DOHH2 (cell line): ENCODE results near the gene EPN2.

Experiments used
- H3F3A ChIP-seq: fragments of 200-600 bp; sonication (generic), shearing (Covaris generic); 2 replicates; pipeline ENCODE4 v1.6.0; 2016; ENCODE audit warnings: antibody characterized with exemption, mild to moderate bottlenecking; ENCODE audit not compliant: control insufficient read depth, insufficient read depth
- H3K27ac ChIP-seq: fragments of 200-600 bp; sonication (generic); 2 replicates; pipeline ENCODE4 v1.5.1; 2014; ENCODE audit warnings: low read depth, mild to moderate bottlenecking, low read length, moderate library complexity
- H3K27me3 ChIP-seq: fragments of 200-600 bp; sonication (generic); 2 replicates; pipeline ENCODE4 v1.6.1; 2014; ENCODE audit warnings: mild to moderate bottlenecking, low read length, mixed read lengths; ENCODE audit not compliant: control insufficient read depth
- H3K36me3 ChIP-seq: fragments of 200-600 bp; sonication (generic); 2 replicates; pipeline ENCODE4 v1.6.1; 2014; ENCODE audit warnings: mild to moderate bottlenecking, low read length, moderate library complexity, mixed read lengths; ENCODE audit not compliant: control insufficient read depth
- H3K4me1 ChIP-seq: fragments of 200-600 bp; sonication (generic); 2 replicates; pipeline ENCODE4 v1.6.1; 2014; ENCODE audit warnings: mild to moderate bottlenecking, low read length, mixed read lengths; ENCODE audit not compliant: control insufficient read depth
- H3K4me2 ChIP-seq: fragments of 200-600 bp; sonication (generic); 2 replicates; pipeline ENCODE4 v1.6.0; 2014; ENCODE audit warnings: mild to moderate bottlenecking, low read length, moderate library complexity
- H3K4me3 ChIP-seq: fragments of 200-600 bp; sonication (generic); 2 replicates; pipeline ENCODE4 v1.5.1; 2014; ENCODE audit warnings: mild to moderate bottlenecking, low read length, mixed read lengths
- H3K79me2 ChIP-seq: fragments of 200-600 bp; sonication (generic); 2 replicates; pipeline ENCODE4 v1.6.1; 2014; ENCODE audit warnings: mild to moderate bottlenecking, low read length, mixed read lengths; ENCODE audit not compliant: control insufficient read depth
- H3K9me2 ChIP-seq: fragments of 200-600 bp; sonication (generic); replicated peaks from 2 replicates; pipeline ENCODE4 v1.6.1; 2014; ENCODE audit warnings: mild to moderate bottlenecking, low read length, mixed read lengths; ENCODE audit not compliant: control insufficient read depth
- H3K9me3 ChIP-seq: fragments of 200-600 bp; sonication (generic); 2 replicates; pipeline ENCODE4 v1.6.1; 2014; ENCODE audit warnings: antibody characterized with exemption, low read length, mixed read lengths; ENCODE audit not compliant: control insufficient read depth, insufficient read depth
- H4K20me1 ChIP-seq: fragments of 200-600 bp; sonication (generic); 2 replicates; pipeline ENCODE4 v1.6.0; 2014; ENCODE audit warnings: low read depth, mild to moderate bottlenecking, antibody characterized with exemption, low read length, moderate library complexity; ENCODE audit not compliant: control insufficient read depth, insufficient read depth
- EZH2phosphoT487 ChIP-seq: fragments of 200-600 bp; sonication (generic); IDR thresholded peaks from 2 replicates; pipeline ENCODE4 v1.6.1; 2017; ENCODE audit warnings: borderline replicate concordance, mild to moderate bottlenecking, antibody characterized with exemption, low read length, moderate library complexity, mixed read lengths
- TF ChIP-seq, protein P1 (sequence below): fragments of 200-600 bp; sonication (generic); IDR thresholded peaks from one replicate; pipeline ENCODE4 v1.5.1; 2014; ENCODE audit warnings: antibody characterized with exemption, mild to moderate bottlenecking, low read depth, low read length; ENCODE audit not compliant: poor library complexity, severe bottlenecking

Gene EPN2

DNA sequence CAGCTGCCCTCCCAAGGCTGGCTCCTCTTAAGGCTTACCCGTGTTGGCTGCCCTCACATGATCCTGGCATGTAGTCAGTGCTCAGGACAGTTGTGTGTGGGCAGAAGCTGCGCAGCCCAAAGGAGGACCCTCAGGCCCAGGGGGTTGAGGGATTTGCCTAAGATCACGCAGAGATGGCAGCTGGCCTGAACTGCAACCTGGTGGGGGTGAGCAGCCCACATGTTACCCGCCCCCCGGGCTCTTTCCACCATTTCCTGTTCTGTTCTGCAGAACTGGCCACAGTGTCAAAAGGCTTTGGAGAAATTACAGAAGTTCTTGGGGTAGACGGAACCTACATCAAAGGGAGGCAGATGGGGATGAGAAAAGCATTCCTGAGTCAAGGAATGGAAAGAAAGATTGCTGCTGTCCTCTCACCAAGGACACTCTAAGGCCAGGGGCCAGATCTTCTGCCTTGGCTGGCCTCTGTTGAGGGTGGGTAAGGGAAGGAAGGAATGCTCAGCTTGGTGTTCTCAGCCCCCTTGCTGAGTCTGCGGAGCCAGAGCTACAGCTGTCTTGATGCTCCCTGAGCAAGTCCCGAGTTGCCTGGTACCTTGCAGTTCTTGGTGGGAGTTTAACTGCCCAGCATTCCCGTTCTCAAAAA, 53.0 kb downstream of the EPN2 start:
- H4K20me1 ChIP-seq: peaks cover 8% of the 10 kb centered on the region

DNA sequence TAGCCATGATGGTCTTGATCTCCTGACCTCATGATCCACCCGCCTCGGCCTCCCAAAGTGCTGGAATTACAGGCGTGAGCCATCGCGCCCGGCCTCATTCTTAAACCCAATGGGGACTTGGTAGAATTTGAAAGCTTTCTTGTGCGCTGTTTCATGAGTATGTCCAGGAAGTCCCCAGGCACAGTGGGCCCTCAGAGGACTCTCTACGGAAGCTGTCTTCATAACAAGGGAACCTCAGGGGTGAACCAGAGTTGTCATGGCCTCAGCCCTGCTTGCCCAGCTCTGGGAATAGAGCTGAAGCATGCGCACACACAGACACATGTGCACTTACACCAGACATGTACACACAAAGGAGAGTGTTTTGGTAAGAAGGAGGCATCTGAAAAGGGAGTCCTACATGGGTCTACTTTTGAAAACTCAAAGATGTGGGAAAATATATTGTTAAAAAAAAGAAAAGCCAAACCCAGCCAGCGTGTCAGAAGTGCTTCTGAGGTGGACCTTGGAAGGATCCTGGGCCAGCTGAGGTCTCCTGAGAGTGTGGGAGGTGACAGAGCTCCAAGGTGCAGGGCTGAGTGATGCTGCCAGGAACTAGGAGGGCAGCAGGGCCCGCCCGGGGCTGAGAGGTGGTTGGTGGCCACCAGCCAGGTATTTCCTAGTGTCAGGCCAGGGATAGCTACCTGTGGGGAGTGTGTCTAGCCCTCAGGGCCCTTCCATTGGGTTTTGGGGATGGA, 54.6 kb downstream of the EPN2 start:
- no peaks in the 10 kb centered on the region for H3F3A ChIP-seq
- no peak overlapping the region for H3K27ac ChIP-seq
- no peaks in the 10 kb centered on the region for H3K4me1 ChIP-seq
- no peaks in the 10 kb centered on the region for H3K9me3 ChIP-seq
- no peaks in the 10 kb centered on the region for H3K9me2 ChIP-seq
- H3K27me3 ChIP-seq: peaks cover 58% of the 10 kb centered on the region
- no peak overlapping the region for H3K4me3 ChIP-seq
- H3K79me2 ChIP-seq: no peaks in the 10 kb centered on the region
- H4K20me1 ChIP-seq: peaks cover 8% of the 10 kb centered on the region
- H3K4me2 ChIP-seq: no peak overlapping the region
- TF ChIP-seq, protein P1, sequence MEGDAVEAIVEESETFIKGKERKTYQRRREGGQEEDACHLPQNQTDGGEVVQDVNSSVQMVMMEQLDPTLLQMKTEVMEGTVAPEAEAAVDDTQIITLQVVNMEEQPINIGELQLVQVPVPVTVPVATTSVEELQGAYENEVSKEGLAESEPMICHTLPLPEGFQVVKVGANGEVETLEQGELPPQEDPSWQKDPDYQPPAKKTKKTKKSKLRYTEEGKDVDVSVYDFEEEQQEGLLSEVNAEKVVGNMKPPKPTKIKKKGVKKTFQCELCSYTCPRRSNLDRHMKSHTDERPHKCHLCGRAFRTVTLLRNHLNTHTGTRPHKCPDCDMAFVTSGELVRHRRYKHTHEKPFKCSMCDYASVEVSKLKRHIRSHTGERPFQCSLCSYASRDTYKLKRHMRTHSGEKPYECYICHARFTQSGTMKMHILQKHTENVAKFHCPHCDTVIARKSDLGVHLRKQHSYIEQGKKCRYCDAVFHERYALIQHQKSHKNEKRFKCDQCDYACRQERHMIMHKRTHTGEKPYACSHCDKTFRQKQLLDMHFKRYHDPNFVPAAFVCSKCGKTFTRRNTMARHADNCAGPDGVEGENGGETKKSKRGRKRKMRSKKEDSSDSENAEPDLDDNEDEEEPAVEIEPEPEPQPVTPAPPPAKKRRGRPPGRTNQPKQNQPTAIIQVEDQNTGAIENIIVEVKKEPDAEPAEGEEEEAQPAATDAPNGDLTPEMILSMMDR: no peak
- TF ChIP-seq EZH2phosphoT487: no peak
- no peaks in the 10 kb centered on the region for H3K36me3 ChIP-seq

More for the DNA sequence above, 53.0 kb downstream of the EPN2 start:
- Histone ChIP-seq H3K4me2 (no peak overlapping the region), H3K79me2 (no peaks in the 10 kb centered on the region), H3K27ac (no peak overlapping the region), H3K9me3 (no peaks in the 10 kb centered on the region), H3K4me3 (no peak overlapping the region), H3K36me3 (no peaks in the 10 kb centered on the region), H3K9me2 (no peaks in the 10 kb centered on the region), H3K4me1 (no peaks in the 10 kb centered on the region), H3F3A (peaks cover under 1% of the 10 kb centered on the region; the same call in 1 of the 2 replicates), H3K27me3 (peaks cover 65% of the 10 kb centered on the region)
- TF ChIP-seq, protein P1: no peak

DNA sequence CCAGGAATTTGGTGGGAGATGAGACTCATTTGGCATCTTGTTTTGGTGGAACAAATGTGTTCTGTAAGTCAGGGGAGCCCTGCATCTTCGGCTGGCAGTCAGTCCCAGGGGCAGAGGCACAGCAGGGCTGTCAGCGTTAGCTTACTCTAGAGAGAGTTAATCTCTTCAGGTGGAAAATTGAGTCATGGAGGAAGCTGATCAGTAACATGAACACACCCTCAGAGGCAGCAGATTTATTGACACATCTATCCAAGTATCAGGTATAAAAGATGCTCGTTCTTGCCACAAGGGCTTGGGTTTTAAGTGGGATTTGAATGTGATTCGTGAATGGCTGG, 55.2 kb downstream of the EPN2 start:
- Histone ChIP-seq H4K20me1 (peaks cover 11% of the 10 kb centered on the region), H3K27ac (no peak overlapping the region), H3K9me3 (no peaks in the 10 kb centered on the region), H3K4me1 (no peaks in the 10 kb centered on the region), H3K4me2 (no peak overlapping the region), H3K9me2 (no peaks in the 10 kb centered on the region), H3K4me3 (no peak overlapping the region), H3K27me3 (peaks cover 58% of the 10 kb centered on the region), H3K79me2 (no peaks in the 10 kb centered on the region), H3F3A (no peaks in the 10 kb centered on the region), H3K36me3 (no peaks in the 10 kb centered on the region)
- TF ChIP-seq, protein P1: no peak
- TF ChIP-seq EZH2phosphoT487: no peak
